CD4-positive, alpha-beta T cell treated with Interleukin-6 for 4 hours (primary cell): ENCODE measurements around the gene SORL1.
A peak's percentile ranks its signal among the peaks of the same experiment; 100 is the strongest.

Source experiments
- DNase-seq: peaks from one replicate; pipeline ENCODE4 v3.0.0-alpha.2; 2020; ENCODE audit warnings: mixed read lengths

The SORL1 gene

GRCh38 chr11:121512468-121513465 is 60.7 kb downstream of the SORL1 start:
- DNase-seq = no peak

GRCh38 chr11:121513807-121514206 is 61.7 kb downstream of the SORL1 start:
- DNase-seq = no peak

DNA sequence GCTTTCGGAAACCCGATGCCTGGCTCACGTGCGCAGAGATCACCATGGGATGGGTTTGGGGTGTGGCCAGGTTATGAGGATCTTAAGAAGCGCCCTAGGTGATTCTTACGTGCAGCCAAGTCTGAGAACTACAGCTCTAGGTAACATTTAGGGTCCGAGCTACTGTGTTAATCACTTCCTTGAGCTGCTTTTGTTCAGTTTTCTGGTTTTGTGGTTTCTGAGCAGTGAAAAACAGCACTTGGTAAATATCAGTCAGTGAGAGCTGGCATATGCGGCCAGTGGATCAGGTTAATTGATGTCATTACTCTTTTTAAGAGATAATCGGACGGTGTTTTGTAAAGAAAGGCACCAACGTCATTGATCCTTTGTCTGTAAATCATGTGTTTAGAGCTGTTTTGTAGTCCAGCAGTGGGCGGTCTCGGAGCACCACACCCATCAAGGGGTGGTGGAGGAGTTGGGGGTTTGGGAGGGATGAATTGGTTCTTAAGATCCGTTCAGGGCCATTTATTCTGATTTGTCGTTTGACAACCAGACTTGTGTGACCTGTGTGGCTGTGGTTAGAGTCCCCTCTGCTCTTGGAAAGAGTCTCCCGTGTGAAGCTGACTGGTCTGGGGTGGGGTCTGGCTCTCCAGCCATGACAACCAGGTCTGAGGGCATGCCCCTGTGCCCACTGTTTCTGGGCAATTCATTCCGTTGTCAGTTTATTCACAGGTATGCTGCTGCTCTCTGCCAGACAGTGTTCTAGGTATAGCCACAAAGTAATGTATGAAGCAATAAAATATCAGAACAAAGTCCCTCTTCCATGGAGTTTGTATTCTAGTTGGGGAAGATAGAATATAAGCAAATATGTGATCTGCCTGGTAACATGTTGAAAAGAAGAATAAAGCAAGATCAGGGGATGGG is 62.6 kb downstream of the SORL1 start:
- DNase-seq = peak; percentile 21

DNA sequence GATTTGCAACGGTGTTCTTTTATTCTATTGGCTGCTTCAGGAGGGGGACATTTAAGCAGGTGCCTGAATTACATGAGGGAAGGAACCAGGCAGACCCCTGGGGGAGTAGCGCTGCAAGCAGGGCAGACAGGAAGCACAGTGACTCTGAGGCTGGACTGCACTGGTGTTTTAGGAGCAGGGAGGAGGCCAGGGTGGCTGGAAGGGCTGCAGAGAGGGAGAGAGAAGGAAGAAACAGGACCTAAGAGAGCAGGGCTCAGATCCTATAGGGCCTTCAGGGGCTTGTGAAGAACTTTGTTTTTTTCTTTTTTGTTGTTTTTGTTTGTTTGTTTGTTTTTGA is 63.2 kb downstream of the SORL1 start:
- DNase-seq = no peak

- no peak for DNase-seq
Measured at GRCh38 chr11:121517996-121518395, 65.9 kb downstream of the SORL1 start.

DNA sequence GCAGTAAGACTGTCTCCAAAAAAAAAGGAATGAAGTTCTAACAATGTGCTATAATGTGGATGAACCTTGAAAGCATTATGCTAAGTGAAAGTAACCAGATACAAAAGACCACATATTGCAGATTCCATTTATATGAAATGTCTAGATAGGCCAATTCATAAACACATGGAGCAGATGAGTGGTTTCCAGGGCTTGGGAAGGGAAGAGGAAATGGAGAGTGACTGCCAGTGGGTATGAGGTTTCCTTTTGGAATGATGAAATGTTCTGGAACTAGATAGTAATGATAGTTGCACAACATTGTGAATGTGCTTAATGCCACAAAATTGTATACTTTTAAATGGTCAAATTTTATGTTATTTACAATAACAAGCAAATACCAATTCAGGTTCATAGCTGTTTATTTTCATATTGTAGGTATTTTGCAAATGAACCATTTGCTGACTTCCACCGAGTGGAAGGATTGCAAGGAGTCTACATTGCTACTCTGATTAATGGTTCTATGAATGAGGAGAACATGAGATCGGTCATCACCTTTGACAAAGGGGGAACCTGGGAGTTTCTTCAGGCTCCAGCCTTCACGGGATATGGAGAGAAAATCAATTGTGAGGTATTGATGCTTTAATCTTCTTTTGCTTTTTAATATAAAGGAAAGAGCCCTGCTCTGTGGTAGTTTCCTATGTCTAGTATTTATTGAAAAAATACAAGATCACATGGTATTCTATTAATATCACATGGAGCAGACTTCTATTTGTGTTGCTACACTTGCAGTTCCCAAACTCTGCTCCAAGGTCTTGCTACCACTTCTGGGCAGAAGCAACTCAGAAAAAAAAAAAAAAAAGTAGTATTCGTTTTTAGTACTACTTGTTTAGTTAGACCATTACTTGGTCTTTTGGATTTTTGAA is 68.4 kb downstream of the SORL1 start:
- no peak for DNase-seq

DNA sequence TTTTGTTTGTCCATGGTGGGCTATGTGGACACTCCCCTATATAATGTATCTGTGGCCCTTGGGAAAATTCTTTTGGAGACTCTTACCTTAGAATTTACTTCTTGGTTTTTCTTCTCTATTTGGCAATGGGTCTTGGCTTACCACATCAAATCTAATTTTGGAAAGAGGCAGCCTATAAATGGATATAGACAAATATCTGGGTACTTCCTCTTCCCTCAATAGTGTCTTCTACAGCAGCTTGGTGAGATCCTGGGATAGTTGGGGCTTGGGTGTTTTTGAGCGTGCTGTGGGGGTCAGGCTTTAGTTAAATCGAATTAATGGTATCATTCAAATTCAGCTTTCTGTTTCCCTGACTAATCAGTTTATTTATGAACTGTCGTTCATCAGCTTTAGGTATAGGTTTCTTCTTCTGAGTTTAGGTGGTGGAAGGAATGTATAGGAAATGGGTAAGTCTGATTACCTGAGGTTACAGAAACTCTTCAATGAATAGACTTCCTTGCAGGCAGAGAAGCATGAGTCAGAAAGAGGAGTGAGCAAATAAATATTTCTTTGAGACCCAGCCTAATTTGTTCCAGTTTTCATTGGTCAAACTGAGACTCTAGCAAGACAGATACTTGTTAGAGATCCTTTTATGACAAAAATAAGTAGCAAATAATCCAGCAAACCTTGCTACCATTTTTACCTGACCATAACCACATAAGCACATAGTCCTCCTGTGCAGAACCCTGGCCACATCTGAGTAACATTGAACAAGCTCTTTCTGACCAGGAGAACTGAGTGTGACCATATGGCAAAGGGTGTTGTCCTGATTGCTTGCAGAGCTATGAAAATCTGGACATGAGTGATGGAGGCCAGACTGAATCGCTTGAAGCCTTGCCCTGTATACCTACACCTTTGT is 69.3 kb downstream of the SORL1 start:
- no peak for DNase-seq

DNA sequence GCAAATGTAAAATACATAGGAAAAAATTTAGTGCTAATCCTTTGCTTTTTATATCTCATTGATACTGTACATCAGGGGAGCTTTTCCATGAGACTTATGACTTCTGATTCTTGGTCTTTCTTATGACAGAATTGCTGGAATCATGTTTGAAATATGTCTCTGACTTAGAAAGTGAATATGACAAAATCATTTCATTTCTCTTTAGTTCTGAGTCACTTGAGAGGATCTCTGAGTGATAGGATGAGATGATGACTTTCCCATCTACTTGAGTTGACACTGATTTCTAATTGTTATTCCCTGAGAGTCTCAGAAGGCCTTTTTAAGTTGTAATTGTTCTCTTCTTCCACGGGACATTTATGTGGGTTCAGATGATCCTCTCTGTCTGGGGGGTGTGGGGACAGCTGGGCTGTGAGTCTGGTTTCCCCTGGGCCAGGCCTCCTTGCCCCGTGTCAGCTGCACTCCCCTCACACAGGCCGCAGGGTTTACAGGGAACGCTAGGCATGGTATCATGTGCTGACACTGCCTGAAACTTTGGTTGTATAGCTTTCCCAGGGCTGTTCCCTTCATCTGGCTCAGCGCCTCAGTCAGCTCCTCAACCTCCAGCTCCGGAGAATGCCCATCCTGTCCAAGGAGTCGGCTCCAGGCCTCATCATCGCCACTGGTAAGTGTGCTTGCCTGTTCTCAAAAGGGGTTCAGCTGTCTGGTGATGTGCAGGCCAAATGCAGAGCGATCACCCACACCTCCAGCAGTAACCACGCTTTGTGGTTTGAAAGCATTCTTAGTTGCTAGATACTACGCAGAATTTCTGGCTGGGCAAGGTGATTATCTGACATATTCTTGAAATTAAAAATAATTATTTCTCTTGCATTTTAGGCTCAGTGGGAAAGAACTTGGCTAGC is 70.2 kb downstream of the SORL1 start:
- DNase-seq = no peak

DNA sequence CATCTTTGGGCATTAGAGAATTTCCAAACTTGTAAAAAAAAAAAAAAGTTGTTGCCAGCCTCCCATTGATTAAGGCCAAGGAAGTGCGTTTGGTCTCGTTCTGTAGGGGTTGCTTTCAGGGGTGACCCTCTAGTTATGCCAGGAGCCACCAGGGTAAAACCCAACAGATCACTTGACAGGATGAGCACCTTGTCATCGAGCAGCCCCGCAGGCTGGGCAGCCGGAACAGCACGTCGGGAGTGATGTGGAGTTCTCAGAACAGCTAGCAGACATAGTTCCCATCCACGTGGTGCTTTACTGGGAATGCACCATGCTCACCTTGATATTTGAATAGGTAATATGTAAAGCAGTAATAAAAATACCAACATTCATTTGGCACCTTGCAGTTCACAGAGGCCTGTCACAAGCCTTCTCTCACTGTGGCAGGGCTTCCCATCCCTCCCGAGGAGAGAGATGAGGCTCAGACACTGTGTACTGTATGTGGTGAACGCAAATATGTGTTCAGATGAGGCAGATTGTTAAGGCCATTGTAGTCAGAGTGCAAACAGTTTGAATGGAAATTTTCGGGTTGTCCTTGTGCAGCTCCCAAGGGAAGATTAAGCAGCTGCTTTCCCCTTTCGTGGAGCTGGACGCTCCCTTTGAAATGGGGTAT is 71.6 kb downstream of the SORL1 start:
- DNase-seq = no peak

DNA sequence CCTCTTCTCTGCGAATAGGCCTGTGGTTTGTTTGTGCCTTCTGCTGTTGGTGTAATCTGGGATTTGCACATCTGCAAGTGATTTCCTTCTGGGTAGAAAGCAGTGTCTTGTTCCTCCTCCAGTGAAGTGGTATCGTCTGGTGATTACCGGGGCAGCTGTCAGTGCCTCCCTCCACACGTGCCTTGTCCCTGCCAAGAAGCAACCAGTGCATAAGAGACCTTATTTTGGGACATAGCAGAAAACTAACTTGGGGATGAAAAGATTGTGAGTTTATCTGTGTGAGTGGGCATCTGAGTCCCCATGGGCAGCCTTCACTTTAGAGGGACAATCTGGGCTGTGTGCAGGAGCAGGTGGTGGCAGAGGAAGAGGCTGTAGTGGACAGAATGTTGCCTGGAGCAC is 72.1 kb downstream of the SORL1 start:
- DNase-seq = no peak

GRCh38 chr11:121525376-121525775 is 73.3 kb downstream of the SORL1 start:
- no peak for DNase-seq

DNA sequence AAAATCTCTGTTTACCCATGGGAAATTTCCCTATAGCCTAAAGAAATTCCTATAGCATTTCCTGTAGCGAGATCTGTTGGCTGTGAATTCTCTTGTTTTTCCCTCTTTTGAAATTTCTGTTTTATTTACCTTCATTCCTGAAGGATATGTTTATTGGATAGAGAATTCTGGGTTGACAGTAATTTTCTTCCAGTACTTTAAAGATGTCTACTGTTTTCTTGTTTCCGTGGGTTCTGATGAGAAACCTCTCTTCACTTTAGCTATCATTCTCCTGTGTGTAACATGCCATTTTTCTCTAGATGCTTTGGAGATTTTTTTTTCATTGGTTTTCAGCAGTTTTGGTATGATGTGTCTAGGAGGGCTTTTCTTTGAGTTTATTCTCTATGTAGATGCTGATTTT is 78.1 kb downstream of the SORL1 start:
- no peak for DNase-seq

- DNase-seq = no peak
Measured at GRCh38 chr11:121533601-121534000, 81.5 kb downstream of the SORL1 start.

DNA sequence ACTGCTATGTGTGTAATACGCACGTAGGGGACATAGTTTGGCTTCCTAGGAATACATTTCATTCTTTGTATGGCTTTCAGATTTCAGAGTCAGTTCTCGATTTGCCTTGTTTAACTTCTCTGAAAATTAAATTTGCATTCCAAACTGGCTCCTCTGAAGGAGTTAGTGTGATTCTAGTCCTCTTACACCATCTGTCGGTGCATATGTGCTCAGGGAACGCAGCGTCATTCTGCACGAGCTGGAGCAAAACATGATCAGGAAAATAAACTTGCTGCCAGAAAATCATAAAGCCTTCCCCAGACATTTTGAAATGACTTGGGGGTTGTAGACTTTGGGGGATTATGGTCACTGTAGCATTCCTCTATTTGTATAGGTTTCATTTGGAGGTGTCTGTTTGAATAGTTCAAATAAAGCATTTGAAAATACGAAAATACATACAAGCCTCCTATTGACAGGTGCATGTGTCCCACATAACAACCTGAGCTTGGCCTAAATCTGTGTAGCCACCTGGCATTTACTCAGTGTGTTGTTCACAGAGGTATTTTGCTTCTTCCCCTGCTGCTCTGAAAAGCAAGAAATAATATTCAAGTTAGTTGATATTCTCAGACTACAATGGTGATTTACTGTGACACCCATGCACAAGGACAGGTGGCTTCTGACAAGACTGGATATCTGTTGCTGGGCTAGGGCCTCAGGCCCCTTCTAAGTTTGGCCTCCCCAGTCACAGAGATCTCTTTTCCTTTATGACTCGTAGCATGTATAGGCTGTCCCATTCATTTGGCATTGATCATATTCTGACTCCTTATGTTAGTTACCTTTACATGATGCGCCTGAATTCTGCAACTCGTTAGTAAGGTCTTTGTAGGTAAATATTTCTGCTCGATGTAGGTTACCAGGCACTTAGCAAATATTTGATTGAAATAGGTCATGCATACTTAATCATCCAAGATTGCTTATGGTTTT is 82.3 kb downstream of the SORL1 start:
- no peak for DNase-seq

DNA sequence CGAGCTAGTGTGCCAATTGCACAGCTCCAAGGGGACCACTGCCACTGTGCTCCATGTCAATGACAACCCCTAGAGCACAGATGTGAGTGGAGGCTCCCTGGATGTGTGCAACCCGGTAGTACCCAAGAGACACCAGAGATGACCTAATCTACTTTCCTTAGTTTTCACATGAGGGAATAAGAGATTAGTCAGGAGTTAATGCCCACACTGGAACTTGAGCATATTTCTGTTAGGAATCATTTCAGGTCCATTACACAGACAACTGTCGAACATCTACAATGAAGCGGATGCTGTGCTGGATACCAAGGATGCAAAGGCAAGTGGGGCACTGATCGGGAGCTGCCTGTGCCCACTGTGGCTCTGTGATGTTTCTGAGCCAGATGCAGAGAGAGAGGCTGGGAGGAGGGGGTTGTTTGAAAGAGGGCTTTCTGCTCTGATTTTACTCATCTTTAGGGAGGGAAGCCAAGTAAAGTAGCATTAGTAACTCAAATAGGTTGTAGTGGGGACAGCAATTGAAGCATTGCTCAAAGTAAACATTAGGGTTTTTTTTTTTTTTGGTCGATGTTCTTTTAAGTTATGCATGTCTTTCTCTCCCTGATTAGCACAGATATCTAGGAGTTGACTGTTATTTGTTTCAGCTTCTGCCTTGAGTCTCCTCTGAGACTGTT is 83.1 kb downstream of the SORL1 start:
- DNase-seq = no peak

DNA sequence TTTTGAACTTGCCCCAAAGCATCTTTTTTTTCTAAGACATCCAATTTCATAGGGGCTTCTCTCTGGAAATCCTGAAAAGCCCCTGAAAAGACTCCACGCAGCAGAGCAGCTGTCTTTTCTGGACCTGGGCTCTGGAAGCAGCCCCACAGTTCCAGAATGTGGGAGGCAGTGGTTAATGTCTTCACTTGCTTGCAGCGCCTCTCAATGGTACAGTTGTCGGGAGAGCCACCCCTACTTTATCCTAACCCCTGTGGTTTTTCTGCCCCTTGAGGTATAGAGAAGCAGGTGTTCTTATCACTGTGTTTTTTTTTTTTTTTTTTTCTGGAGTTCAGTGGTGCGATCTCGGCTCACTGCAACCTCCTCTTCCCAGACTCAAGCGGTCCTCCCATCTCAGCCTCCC is 84.0 kb downstream of the SORL1 start:
- DNase-seq = no peak

- no peak for DNase-seq
Measured at GRCh38 chr11:121538054-121538453, 85.9 kb downstream of the SORL1 start.

DNA sequence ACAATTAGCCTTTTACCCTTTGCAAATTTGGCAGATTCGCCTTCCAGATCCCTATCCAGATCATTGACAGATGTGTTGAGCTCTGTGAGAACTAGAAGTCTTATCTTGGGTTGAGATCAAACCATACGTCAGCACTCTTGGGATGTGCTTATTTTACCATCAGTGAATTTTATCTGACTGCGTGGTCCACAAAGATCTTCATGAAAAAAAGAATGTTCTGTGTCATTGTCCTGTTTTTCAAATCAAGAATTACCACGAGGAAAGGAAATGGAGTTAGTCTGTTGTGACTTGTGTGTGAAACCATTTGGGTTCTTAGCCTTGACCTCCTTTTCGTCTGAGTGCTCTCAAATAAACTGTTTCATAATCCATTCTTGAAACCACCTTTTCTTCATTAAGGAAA is 86.9 kb downstream of the SORL1 start:
- DNase-seq = no peak
